HepG2 (cell line): ENCODE results near the gene ZCCHC10. TPM values are rescaled to one million over a fixed set of nuclear protein-coding genes. Genes with fewer than 3 reads are reported as not detected.

Experiments
- ATAC-seq: fragments of 200-7000 bp; cut with Tn5 transposase; 3 replicates; pipeline ENCODE4 v1.9.1; 2020; ENCODE audit warnings: mild to moderate bottlenecking, moderate library complexity
- BruUV-seq: library from RNA; stranded (reverse); fragments of 400-500 nt; replicated peaks from 2 replicates; lab custom pipeline; 2021; lab: Mats Ljungman, UMichigan
- CTCF ChIA-PET: fragments of 300-600 bp; formaldehyde crosslinking; extraction: SDS; loops from one replicate; lab custom pipeline; 2021; ENCODE audit warnings: low total read pairs, inconsistent platforms, low intra/inter-chr PET ratio; lab: Yijun Ruan, JAX
- POLR2A ChIA-PET: fragments of 350-600 bp; sonication (Branson Sonifier 250); formaldehyde crosslinking; loops from one replicate; lab custom pipeline; 2020; ENCODE audit warnings: antibody characterized with exemption, inconsistent platforms; lab: Yijun Ruan, JAX
- DNase-seq: peaks from one replicate; pipeline ENCODE4 v3.0.0-alpha.2; 2015; ENCODE audit warnings: low spot score
- FAIRE-seq: peaks from 3 replicates; lab custom pipeline; 2011; peaks lifted over from hg19 to GRCh38; lab: Jason Lieb, UNC
- H2AFZ ChIP-seq: one replicate; pipeline ENCODE4 v1.6.1; 2011; ENCODE audit warnings: low read length, inconsistent platforms
- H3K27ac ChIP-seq: fragments of 300-600 bp; 3 replicates; pipeline ENCODE4 v1.8.0; 2011; ENCODE audit warnings: mixed run types, mild to moderate bottlenecking, mixed read lengths, low read length, inconsistent platforms; ENCODE audit not compliant: insufficient read depth; ENCODE audit errors: extremely low read length
- H3K27me3 ChIP-seq, 2 experiments: fragments of 200-600 bp in 1 of 2; 2 replicates in 1 of 2; 3 replicates in 1 of 2; pipeline versions ENCODE4 v1.6.0 to v1.8.0; 2011; ENCODE audit warnings: low read length in 2 of 2, mild to moderate bottlenecking in 2 of 2, moderate library complexity in 2 of 2, inconsistent platforms in 1 of 2; ENCODE audit not compliant: insufficient read depth in 2 of 2, control insufficient read depth in 1 of 2
- H3K36me3 ChIP-seq, 2 experiments: fragments of 200-600 bp in 1 of 2; replicated peaks in 1 of 2; 2 replicates in 1 of 2; 3 replicates in 1 of 2; pipeline versions ENCODE4 v1.5.1 to v1.8.0; 2011; ENCODE audit warnings: low read length in 2 of 2, inconsistent platforms in 1 of 2; ENCODE audit not compliant: insufficient read depth in 2 of 2, control insufficient read depth in 1 of 2
- H3K4me1 ChIP-seq: 2 replicates; pipeline ENCODE4 v1.5.1; 2012; ENCODE audit warnings: low read length, inconsistent platforms; ENCODE audit not compliant: insufficient read depth
- H3K4me2 ChIP-seq: 2 replicates; pipeline ENCODE4 v1.6.0; 2011; ENCODE audit warnings: low read depth, low read length, inconsistent platforms
- H3K4me3 ChIP-seq, 3 experiments: fragments of 200-600 bp in 1 of 3; sonication (generic), shearing (Covaris generic) in 1 of 3; replicated peaks in 1 of 3; 2 replicates each; pipeline ENCODE4 v1.5.1; 2011 to 2016; ENCODE audit warnings: low read length in 3 of 3, inconsistent platforms in 2 of 3, low read depth in 2 of 3, mild to moderate bottlenecking in 2 of 3, control low read depth in 1 of 3, mixed read lengths in 1 of 3; ENCODE audit not compliant: insufficient read depth in 1 of 3
- H3K79me2 ChIP-seq: one replicate; pipeline ENCODE4 v1.6.1; 2011; ENCODE audit warnings: low read length, inconsistent platforms; ENCODE audit not compliant: insufficient read depth
- H3K9ac ChIP-seq: 2 replicates; pipeline ENCODE4 v1.6.0; 2011; ENCODE audit warnings: mild to moderate bottlenecking, low read depth, low read length, inconsistent platforms; ENCODE audit not compliant: insufficient read depth
- H3K9me3 ChIP-seq: 2 replicates; pipeline ENCODE4 v1.5.1; 2012; ENCODE audit warnings: mild to moderate bottlenecking, low read length
- H4K20me1 ChIP-seq: 2 replicates; pipeline ENCODE4 v1.6.0; 2011; ENCODE audit warnings: inconsistent platforms, mild to moderate bottlenecking, low read length, moderate library complexity; ENCODE audit not compliant: insufficient read depth
- AKAP8 ChIP-seq: sonication (generic); formaldehyde crosslinking; IDR thresholded peaks from 2 replicates; pipeline ENCODE4 v1.5.1; 2020; ENCODE audit warnings: mild to moderate bottlenecking, missing genetic modification reagents
- GABPA ChIP-seq, 2 experiments: IDR thresholded peaks; 2 replicates each; pipeline ENCODE4 v1.6.1; 2011 to 2016; ENCODE audit warnings: low read depth in 2 of 2, low read length in 1 of 2, missing biosample characterization in 1 of 2, missing genetic modification characterization in 1 of 2
- HNF4A ChIP-seq: sonication (generic); formaldehyde crosslinking; IDR thresholded peaks from 2 replicates; pipeline ENCODE4 v1.4.0; 2020; ENCODE audit warnings: missing genetic modification reagents
- HNF4G ChIP-seq, 2 experiments: sonication (generic) in 1 of 2; formaldehyde crosslinking in 1 of 2; IDR thresholded peaks; 2 replicates each; pipeline versions ENCODE4 v1.4.0 to v1.6.1; 2011 to 2020; ENCODE audit warnings: borderline replicate concordance in 2 of 2, low read depth in 2 of 2, mild to moderate bottlenecking in 2 of 2, low read length in 1 of 2, missing genetic modification reagents in 1 of 2, moderate library complexity in 1 of 2
- MAFK ChIP-seq, 2 experiments: IDR thresholded peaks in 1 of 2; conservative IDR thresholded peaks in 1 of 2; 2 replicates each; pipeline ENCODE4 v1.6.1; 2011; ENCODE audit warnings: improper control_type of control experiment in 2 of 2, low read length in 2 of 2
- RAD21 ChIP-seq: fragments of 450-650 bp; formaldehyde crosslinking; IDR thresholded peaks from 2 replicates; pipeline ENCODE4 v1.5.0; 2020; ENCODE audit warnings: mild to moderate bottlenecking
- SAP130 ChIP-seq: IDR thresholded peaks from 2 replicates; pipeline ENCODE4 v1.6.1; 2016; ENCODE audit warnings: low read depth
- SOX13 ChIP-seq, 3 experiments: fragments of 450-650 bp in 1 of 3; sonication (generic) in 1 of 3; formaldehyde crosslinking in 1 of 3; IDR thresholded peaks in 2 of 3; conservative IDR thresholded peaks in 1 of 3; 2 replicates each; pipeline versions ENCODE4 v1.5.0 to v1.6.1; 2016 to 2020; ENCODE audit warnings: antibody characterized with exemption in 1 of 3, mild to moderate bottlenecking in 1 of 3, missing compliant biosample characterization in 1 of 3, missing genetic modification reagents in 1 of 3, moderate library complexity in 1 of 3
- ZFP82 ChIP-seq: sonication (generic); formaldehyde crosslinking; IDR thresholded peaks from 2 replicates; pipeline ENCODE4 v1.5.1; 2020; ENCODE audit warnings: mild to moderate bottlenecking, missing genetic modification reagents, borderline replicate concordance
- ZNF549 ChIP-seq: sonication (generic); formaldehyde crosslinking; IDR thresholded peaks from 2 replicates; pipeline ENCODE4 v1.5.0; 2020; ENCODE audit warnings: missing genetic modification reagents
- ZNF713 ChIP-seq: sonication (generic); formaldehyde crosslinking; IDR thresholded peaks from 2 replicates; pipeline ENCODE4 v1.4.0; 2020; ENCODE audit warnings: mild to moderate bottlenecking, missing genetic modification reagents
- WGBS: methylation state at CpG from one replicate; pipeline ENCODE4 v1.1.6; 2017; ENCODE audit warnings: low lambda C conversion rate; 5-methylcytosine and 5-hydroxymethylcytosine counted together
- in situ Hi-C: cut with HindIII; loops from 2 replicates; pipeline ENCODE4 v1.10.0; 2017; ENCODE audit warnings: low pct_unique_long_range_greater_than_20kb; ENCODE audit not compliant: extremely low pct_ligation_motif_present
- intact Hi-C: fragments of 100-400 bp; cut with micrococcal nuclease; formaldehyde crosslinking; loops from one replicate; pipeline ENCODE4 v1.10.0; 2022; ENCODE audit not compliant: unreplicated experiment
- polyA plus RNA-seq, 8 experiments: library from polyadenylated mRNA; depleted of rRNA in 3 of 8; stranded (reverse) in 7 of 8; unstranded in 1 of 8; fragments of >200 nt; fragmentation: Illumina TruSeq in 4 of 8; extraction: Trizol in 4 of 8; gene quantifications; 2 replicates each; pipeline versions ENCODE4 v1.2.1 to v1.2.3, GENCODE V29; 2011 to 2016; ENCODE audit warnings: low read depth in 4 of 8, missing spikeins in 1 of 8, mixed read lengths in 1 of 8; ENCODE audit not compliant: insufficient read depth in 1 of 8
- total RNA-seq, 5 experiments: library from RNA; depleted of rRNA; stranded (reverse); fragments of >200 nt; fragmentation: Illumina TruSeq; extraction: Trizol; gene quantifications; 2 replicates each; pipeline ENCODE4 v1.2.3, GENCODE V29; 2016; ENCODE audit warnings: low read depth in 1 of 5

ZCCHC10 gene
- total and polyA plus RNA-seq, 2 of the 13 experiments (the other 11 are each of a cell fraction or from before 2014, with no cell fraction given): 40.7 to 48.2 TPM

- peak overlapping the region; percentile 87 for H3K4me2 ChIP-seq
- H3K27me3 ChIP-seq: no peaks in the 10 kb centered on the region; a peak in 1 of 5 replicates
- no peak for DNase-seq
- no peak overlapping the region for H2AFZ ChIP-seq
- H3K79me2 ChIP-seq: peaks cover 89% of the 10 kb centered on the region
- 85% methylated on average over 7 of the region's 7 CpGs for WGBS
- H4K20me1 ChIP-seq: peaks cover 40% of the 10 kb centered on the region
- TF ChIP-seq SAP130 (CRISPR knock-in tag): peak; percentile 30; the same call in 1 of the 2 replicates
- peak in 1 of 2 experiments; percentile 4; a peak in 1 of 4 replicates for TF ChIP-seq MAFK (conservative IDR thresholded peaks at IDR 0.05 in 1 of 2, IDR thresholded peaks at IDR 0.05 in 1 of 2; ENCODE audit: low read length in 2 of 2)
- 0 out of 2 replicates have a peak, but pooled peaks have one; percentile 18 for TF ChIP-seq HNF4A (CRISPR knock-in tag)
- no peak for TF ChIP-seq SOX13 (IDR thresholded peaks at IDR 0.05)
- TF ChIP-seq SOX13 (CRISPR knock-in tag; conservative IDR thresholded peaks at IDR 0.05 in 1 of 2, IDR thresholded peaks at IDR 0.05 in 1 of 2): peak in 1 of 2 experiments; percentile 17; a peak in 1 of 4 replicates
- 0 out of 2 replicates have a peak, but pooled peaks have one; percentile 14 for TF ChIP-seq HNF4G (IDR thresholded peaks at IDR 0.05; ENCODE audit: borderline replicate concordance, low read depth, low read length)
- no peak for TF ChIP-seq HNF4G (CRISPR knock-in tag; IDR thresholded peaks at IDR 0.05; ENCODE audit: borderline replicate concordance, low read depth)
- TF ChIP-seq RAD21 (CRISPR knock-in tag): no peak
- peak; percentile 72; the same call in 1 of the 2 replicates for TF ChIP-seq ZNF549 (CRISPR knock-in tag)
- no peak for TF ChIP-seq AKAP8
- no peak for TF ChIP-seq ZFP82
- no peak for TF ChIP-seq GABPA (IDR thresholded peaks at IDR 0.05; ENCODE audit: low read depth, low read length)
- TF ChIP-seq GABPA (CRISPR knock-in tag; IDR thresholded peaks at IDR 0.05; ENCODE audit: low read depth): peak; percentile 17; the same call in 1 of the 2 replicates
- no peak for TF ChIP-seq ZNF713 (CRISPR knock-in tag)
- TF ChIP-seq, all 625 proteins: peak for 7
- intact Hi-C loops (loop anchor here (5.0 kb wide), 1 partner anchor 38 kb away; no protein-coding TSS in a partner anchor), in situ Hi-C loops (loop anchor here (5.0 kb wide), 1 partner anchor 93 kb away; the partner anchor contains the start of gene AFF4)
- Histone ChIP-seq H3K9ac (0 out of 2 replicates have a peak overlapping the region, but pooled peaks have one; percentile 3), H3K9me3 (no peaks in the 10 kb centered on the region), H3K36me3 (no peaks in the 10 kb centered on the region), H3K4me3 (no peak overlapping the region; a peak in 2 of 6 replicates), H3K4me1 (peaks cover 63% of the 10 kb centered on the region), H3K27ac (peak overlapping the region; percentile 14)
- FAIRE-seq (no peak), ATAC-seq (no peak)
- BruUV-seq: no TSS peak
- CTCF ChIA-PET: no interaction called here
- POLR2A ChIA-PET: no interaction called here
Measured at GRCh38 chr5:133054697-133055471, 28.5 kb upstream of the ZCCHC10 start.
